K562 (cell line): ENCODE measurements around the gene CXCR6. TPM values are rescaled to one million over a fixed set of nuclear protein-coding genes. Genes with fewer than 3 reads are reported as not detected.

Experiments used
- ARID2 ChIP-seq: fragments of 450-650 bp; IDR thresholded peaks from 2 replicates; pipeline ENCODE4 v1.6.1; 2017; ENCODE audit warnings: antibody characterized with exemption, mild to moderate bottlenecking
- ASH1L ChIP-seq: fragments of 450-650 bp; IDR thresholded peaks from 2 replicates; pipeline ENCODE4 v1.6.1; 2018; ENCODE audit warnings: borderline replicate concordance, mild to moderate bottlenecking, low read depth; ENCODE audit not compliant: partially characterized antibody
- BCOR ChIP-seq: fragments of 450-650 bp; IDR thresholded peaks from 2 replicates; pipeline ENCODE4 v1.6.1; 2016
- BMI1 ChIP-seq: fragments of 150-350 bp; IDR thresholded peaks from 2 replicates; pipeline ENCODE4 v1.6.1; 2014; ENCODE audit warnings: low read length
- CCAR2 ChIP-seq: fragments of 200-400 bp; formaldehyde crosslinking; IDR thresholded peaks from 2 replicates; pipeline ENCODE4 v1.6.1; 2017; ENCODE audit warnings: mild to moderate bottlenecking, low read depth, low read length
- DACH1 ChIP-seq: fragments of 450-650 bp; IDR thresholded peaks from 2 replicates; pipeline ENCODE4 v1.6.1; 2018; ENCODE audit not compliant: partially characterized antibody
- ETV5 ChIP-seq: sonication (generic); formaldehyde crosslinking; IDR thresholded peaks from 2 replicates; pipeline ENCODE4 v1.4.0; 2020; ENCODE audit warnings: low read depth, mild to moderate bottlenecking, missing genetic modification reagents
- GATA2 ChIP-seq: sonication (generic); formaldehyde crosslinking; IDR thresholded peaks from 2 replicates; pipeline ENCODE4 v1.4.0; 2020; ENCODE audit warnings: mild to moderate bottlenecking, missing genetic modification reagents
- HDAC3 ChIP-seq: fragments of 450-650 bp; IDR thresholded peaks from 2 replicates; pipeline ENCODE4 v1.6.1; 2018; ENCODE audit warnings: borderline replicate concordance, mild to moderate bottlenecking, moderate library complexity; ENCODE audit not compliant: partially characterized antibody
- HDAC8 ChIP-seq: fragments of 450-650 bp; IDR thresholded peaks from 2 replicates; pipeline ENCODE4 v1.6.1; 2016; ENCODE audit warnings: mild to moderate bottlenecking, missing genetic modification characterization, moderate library complexity, missing compliant biosample characterization
- KDM5B ChIP-seq: fragments of 200-600 bp; sonication (generic); IDR thresholded peaks from 2 replicates; pipeline ENCODE4 v1.6.1; 2012; ENCODE audit warnings: low read depth, mild to moderate bottlenecking, moderate library complexity, low read length, control low read depth, inconsistent platforms; ENCODE audit not compliant: insufficient replicate concordance
- MTA3 ChIP-seq: fragments of 450-650 bp; formaldehyde crosslinking; IDR thresholded peaks from 2 replicates; pipeline ENCODE4 v1.6.1; 2017; ENCODE audit warnings: mild to moderate bottlenecking, borderline replicate concordance
- NR2C1 ChIP-seq, 2 experiments: fragments of 450-650 bp; IDR thresholded peaks; 2 replicates each; pipeline ENCODE4 v1.6.1; 2017; ENCODE audit warnings: mild to moderate bottlenecking in 2 of 2, antibody characterized with exemption in 1 of 2, inconsistent platforms in 1 of 2, missing compliant biosample characterization in 1 of 2, missing genetic modification characterization in 1 of 2
- RAD21 ChIP-seq, 2 experiments: fragments of 250-450 bp in 1 of 2; fragments of 450-650 bp in 1 of 2; sonication (Bioruptor Pico) in 1 of 2; formaldehyde crosslinking in 1 of 2; IDR thresholded peaks in 1 of 2; conservative IDR thresholded peaks in 1 of 2; 2 replicates each; pipeline versions ENCODE4 v1.4.0 to v1.8.0; 2020 to 2022; ENCODE audit warnings: mild to moderate bottlenecking in 2 of 2, moderate library complexity in 1 of 2
- RBM17 ChIP-seq: fragments of 200-400 bp; formaldehyde crosslinking; IDR thresholded peaks from 2 replicates; pipeline ENCODE4 v1.6.1; 2017; ENCODE audit warnings: low read depth, mild to moderate bottlenecking, low read length, borderline replicate concordance
- SMC3 ChIP-seq: conservative IDR thresholded peaks from 2 replicates; pipeline ENCODE4 v1.6.1; 2011; ENCODE audit warnings: low read depth, low read length, improper control_type of control experiment; ENCODE audit not compliant: insufficient read depth
- TRIM24 ChIP-seq, 2 experiments: fragments of 450-650 bp; IDR thresholded peaks; 2 replicates each; pipeline ENCODE4 v1.6.1; 2016
- XRCC5 ChIP-seq: fragments of 200-400 bp; formaldehyde crosslinking; IDR thresholded peaks from 2 replicates; pipeline ENCODE4 v1.6.1; 2017; ENCODE audit warnings: low read depth, mild to moderate bottlenecking, low read length
- ZNF282 ChIP-seq: sonication (generic); formaldehyde crosslinking; IDR thresholded peaks from 2 replicates; pipeline ENCODE4 v1.8.1; 2023; ENCODE audit warnings: missing genetic modification reagents
- ZNF316 ChIP-seq: fragments of 450-650 bp; IDR thresholded peaks from 2 replicates; pipeline ENCODE4 v1.6.1; 2016
- ZNF445 ChIP-seq: fragments of 250-450 bp; sonication (Bioruptor Pico); IDR thresholded peaks from 2 replicates; pipeline ENCODE4 v1.4.0; 2020; ENCODE audit warnings: low read depth, mild to moderate bottlenecking, moderate library complexity
- ZNF584 ChIP-seq: fragments of 200-800 bp; sonication (Bioruptor generic); IDR thresholded peaks from 2 replicates; pipeline ENCODE4 v1.6.1; 2016; ENCODE audit warnings: low read depth, mild to moderate bottlenecking, missing genetic modification characterization, missing compliant biosample characterization
- polyA plus RNA-seq, 8 experiments: library from polyadenylated mRNA; depleted of rRNA in 4 of 8; stranded (reverse) in 5 of 8; unstranded in 3 of 8; fragments of >200 nt; fragmentation: Nextera tagmentation in 2 of 8; fragmentation: Illumina TruSeq in 1 of 8; extraction: Ambion mirVana in 2 of 8; extraction: Trizol in 1 of 8; gene quantifications; 2 replicates each; pipeline versions ENCODE4 v1.2.1 to v1.2.3, GENCODE V29; 2011 to 2014; ENCODE audit warnings: inconsistent platforms in 1 of 8, missing spikeins in 1 of 8
- total RNA-seq, 7 experiments: library from RNA; depleted of rRNA in 6 of 7; stranded (reverse); fragments of >200 nt in 6 of 7; fragmentation: Illumina TruSeq in 2 of 7; extraction: Trizol in 2 of 7; gene quantifications; 2 replicates each; pipeline versions ENCODE4 v1.2.1 to v1.2.3, GENCODE V29; 2011 to 2021; ENCODE audit warnings: low replicate concordance in 1 of 7
- TF ChIP-seq, protein P1 (sequence below): IDR thresholded peaks from 3 replicates; pipeline ENCODE4 v1.6.1; 2011; ENCODE audit warnings: borderline replicate concordance, mild to moderate bottlenecking; ENCODE audit not compliant: insufficient read length, insufficient read depth
- TF ChIP-seq, protein P2 (sequence below), 2 experiments: IDR thresholded peaks; 2 replicates each; pipeline ENCODE4 v1.6.1; 2012; ENCODE audit warnings: improper control_type of control experiment in 2 of 2, low read depth in 2 of 2, low read length in 2 of 2, borderline replicate concordance in 1 of 2

CXCR6 gene
- total and polyA plus RNA-seq, 9 of the 15 experiments (the other 6 are each of a cell fraction or from before 2014, with no cell fraction given) = 0.28 TPM; not detected in 8

DNA sequence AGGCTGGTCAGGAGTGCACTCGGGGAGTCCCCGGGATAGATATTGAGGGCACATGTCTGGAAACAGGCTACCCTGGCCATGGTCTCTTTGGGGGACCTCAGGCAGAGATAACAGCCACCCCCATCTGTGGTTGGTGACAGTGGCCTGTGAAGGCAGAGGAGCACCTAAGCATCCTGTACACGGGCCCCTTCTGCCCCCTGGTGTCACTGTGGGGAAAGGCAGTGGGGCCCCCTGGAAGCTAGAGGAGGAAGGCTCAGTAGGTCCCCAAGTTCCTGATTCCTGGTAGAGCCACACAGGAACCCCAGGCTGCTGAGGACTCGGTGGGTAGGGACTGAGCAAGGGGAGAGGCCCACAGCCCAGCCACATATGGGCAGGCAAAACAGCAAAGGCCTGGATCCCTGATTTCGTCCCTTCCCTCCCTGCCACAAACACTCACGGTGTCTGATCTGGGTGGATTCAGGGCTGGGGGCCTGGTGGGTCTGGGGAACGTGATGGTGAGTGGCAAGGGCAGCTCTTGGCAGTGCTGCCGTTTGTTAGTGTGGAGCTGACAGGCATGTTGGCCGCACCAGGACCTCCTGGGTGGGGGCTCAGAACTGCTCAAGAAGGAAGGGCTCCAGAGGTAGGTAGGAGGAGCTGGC, 14.1 kb upstream of the CXCR6 start (continued):
- TF ChIP-seq ZNF445 (CRISPR knock-in tag) (no peak), ZNF316 (no peak), RAD21 (CRISPR knock-in tag; conservative IDR thresholded peaks at IDR 0.05 in 1 of 2, IDR thresholded peaks at IDR 0.05 in 1 of 2) (peak; percentile 88 to 89), ZNF584 (CRISPR knock-in tag) (no peak), GATA2 (no peak), SMC3 (peak; percentile 92), XRCC5 (0 out of 2 replicates have a peak, but pooled peaks have one; percentile 38), TRIM24 (IDR thresholded peaks at IDR 0.05) (no peak), ETV5 (CRISPR knock-in tag) (0 out of 2 replicates have a peak, but pooled peaks have one; percentile 20), ZNF282 (CRISPR knock-in tag) (no peak), BMI1 (no peak), HDAC8 (no peak), KDM5B (no peak), ARID2 (peak; percentile 30; the same call in 1 of the 2 replicates), DACH1 (no peak), BCOR (no peak), MTA3 (no peak; the same call in 1 of the 2 replicates), HDAC3 (no peak), RBM17 (no peak), NR2C1 (IDR thresholded peaks at IDR 0.05) (no peak), NR2C1 (tag; IDR thresholded peaks at IDR 0.05) (no peak), CCAR2 (no peak), ASH1L (no peak)
- TF ChIP-seq, protein P1, sequence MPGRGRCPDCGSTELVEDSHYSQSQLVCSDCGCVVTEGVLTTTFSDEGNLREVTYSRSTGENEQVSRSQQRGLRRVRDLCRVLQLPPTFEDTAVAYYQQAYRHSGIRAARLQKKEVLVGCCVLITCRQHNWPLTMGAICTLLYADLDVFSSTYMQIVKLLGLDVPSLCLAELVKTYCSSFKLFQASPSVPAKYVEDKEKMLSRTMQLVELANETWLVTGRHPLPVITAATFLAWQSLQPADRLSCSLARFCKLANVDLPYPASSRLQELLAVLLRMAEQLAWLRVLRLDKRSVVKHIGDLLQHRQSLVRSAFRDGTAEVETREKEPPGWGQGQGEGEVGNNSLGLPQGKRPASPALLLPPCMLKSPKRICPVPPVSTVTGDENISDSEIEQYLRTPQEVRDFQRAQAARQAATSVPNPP = no peak
- TF ChIP-seq, protein P2, sequence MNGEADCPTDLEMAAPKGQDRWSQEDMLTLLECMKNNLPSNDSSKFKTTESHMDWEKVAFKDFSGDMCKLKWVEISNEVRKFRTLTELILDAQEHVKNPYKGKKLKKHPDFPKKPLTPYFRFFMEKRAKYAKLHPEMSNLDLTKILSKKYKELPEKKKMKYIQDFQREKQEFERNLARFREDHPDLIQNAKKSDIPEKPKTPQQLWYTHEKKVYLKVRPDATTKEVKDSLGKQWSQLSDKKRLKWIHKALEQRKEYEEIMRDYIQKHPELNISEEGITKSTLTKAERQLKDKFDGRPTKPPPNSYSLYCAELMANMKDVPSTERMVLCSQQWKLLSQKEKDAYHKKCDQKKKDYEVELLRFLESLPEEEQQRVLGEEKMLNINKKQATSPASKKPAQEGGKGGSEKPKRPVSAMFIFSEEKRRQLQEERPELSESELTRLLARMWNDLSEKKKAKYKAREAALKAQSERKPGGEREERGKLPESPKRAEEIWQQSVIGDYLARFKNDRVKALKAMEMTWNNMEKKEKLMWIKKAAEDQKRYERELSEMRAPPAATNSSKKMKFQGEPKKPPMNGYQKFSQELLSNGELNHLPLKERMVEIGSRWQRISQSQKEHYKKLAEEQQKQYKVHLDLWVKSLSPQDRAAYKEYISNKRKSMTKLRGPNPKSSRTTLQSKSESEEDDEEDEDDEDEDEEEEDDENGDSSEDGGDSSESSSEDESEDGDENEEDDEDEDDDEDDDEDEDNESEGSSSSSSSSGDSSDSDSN (IDR thresholded peaks at IDR 0.05; ENCODE audit: borderline replicate concordance in 1 of 2, low read depth in 2 of 2, low read length in 2 of 2) = no peak
